ENCODE data around the gene PHTF2.

DNA sequence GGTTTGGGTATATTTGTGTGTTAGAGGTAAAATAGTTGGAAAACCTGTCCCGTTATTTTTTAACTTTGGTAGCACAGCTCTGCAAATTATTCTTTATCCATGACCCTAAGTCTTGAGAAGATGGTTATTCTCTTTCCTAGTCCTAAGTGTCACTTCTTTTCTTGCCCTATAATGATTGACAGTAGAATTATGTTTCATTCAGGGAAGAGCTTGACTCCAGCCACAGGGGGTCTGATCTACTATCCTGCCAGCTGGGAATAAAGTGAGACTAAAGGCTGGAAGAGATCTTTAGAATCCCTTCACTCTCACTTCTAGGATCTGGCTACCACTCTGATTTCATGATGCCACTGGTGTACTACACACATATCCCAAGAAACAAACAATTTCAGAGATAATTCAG, 90.4 kb downstream of the PHTF2 start:
- TF ChIP-seq, protein P1, sequence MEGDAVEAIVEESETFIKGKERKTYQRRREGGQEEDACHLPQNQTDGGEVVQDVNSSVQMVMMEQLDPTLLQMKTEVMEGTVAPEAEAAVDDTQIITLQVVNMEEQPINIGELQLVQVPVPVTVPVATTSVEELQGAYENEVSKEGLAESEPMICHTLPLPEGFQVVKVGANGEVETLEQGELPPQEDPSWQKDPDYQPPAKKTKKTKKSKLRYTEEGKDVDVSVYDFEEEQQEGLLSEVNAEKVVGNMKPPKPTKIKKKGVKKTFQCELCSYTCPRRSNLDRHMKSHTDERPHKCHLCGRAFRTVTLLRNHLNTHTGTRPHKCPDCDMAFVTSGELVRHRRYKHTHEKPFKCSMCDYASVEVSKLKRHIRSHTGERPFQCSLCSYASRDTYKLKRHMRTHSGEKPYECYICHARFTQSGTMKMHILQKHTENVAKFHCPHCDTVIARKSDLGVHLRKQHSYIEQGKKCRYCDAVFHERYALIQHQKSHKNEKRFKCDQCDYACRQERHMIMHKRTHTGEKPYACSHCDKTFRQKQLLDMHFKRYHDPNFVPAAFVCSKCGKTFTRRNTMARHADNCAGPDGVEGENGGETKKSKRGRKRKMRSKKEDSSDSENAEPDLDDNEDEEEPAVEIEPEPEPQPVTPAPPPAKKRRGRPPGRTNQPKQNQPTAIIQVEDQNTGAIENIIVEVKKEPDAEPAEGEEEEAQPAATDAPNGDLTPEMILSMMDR (IDR thresholded peaks at IDR 0.05; ENCODE audit: low read depth, low read length), result no peak
- TF ChIP-seq MYC (IDR thresholded peaks at IDR 0.05; ENCODE audit: low read depth, low read length), result no peak
- TF ChIP-seq POLR2A (IDR thresholded peaks at IDR 0.05; ENCODE audit: extremely low read depth, insufficient read length), result no peak

All from NB4 (cell line).